ENCODE data around the gene PDIA3. TPM values are rescaled to one million over a fixed set of nuclear protein-coding genes. Genes with fewer than 3 reads are reported as not detected.

The PDIA3 gene
- total and polyA plus RNA-seq, 2 of the 13 experiments (the other 11 are each of a cell fraction or from before 2014, with no cell fraction given) = 238 to 433 TPM

DNA sequence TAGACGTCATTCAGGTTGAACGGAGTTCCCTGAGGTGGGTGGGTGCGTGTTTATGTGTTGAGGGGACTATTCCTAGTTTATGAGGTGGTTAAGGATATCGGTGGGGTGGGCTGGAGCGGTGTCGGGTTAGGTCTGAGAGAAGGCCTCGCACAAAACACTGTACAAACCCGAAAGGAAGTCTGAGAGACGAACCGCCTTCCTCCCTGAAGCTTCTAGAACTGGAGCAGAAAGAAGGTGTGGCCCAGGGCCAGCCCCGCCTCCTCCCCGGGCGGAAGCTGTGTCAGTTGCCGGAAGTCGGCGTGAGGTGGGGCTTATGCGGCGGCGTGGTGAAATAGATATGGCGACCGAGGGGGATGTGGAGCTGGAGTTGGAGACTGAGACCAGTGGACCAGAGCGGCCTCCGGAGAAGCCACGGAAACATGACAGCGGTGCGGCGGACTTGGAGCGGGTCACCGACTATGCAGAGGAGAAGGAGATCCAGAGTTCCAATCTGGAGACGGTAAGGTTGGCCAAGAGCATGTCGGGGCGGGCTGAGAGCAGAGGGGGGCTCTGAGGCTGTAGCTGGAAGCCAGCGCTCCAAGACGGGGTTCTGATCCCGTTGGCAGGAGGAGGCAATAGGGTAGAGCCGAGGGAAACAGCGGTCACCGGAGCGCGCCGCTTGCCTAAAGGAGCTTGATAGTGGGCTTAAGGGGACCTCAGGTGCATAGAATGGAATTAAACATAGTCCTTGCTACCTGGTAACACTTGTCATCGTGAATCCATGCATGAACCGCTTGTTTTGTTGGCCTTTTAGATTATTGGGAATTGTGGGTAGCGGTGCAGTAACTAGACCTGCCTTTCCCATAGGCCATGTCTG lies 54.3 kb downstream of the PDIA3 start, which contains the start of gene HYPK (continued):
- TF ChIP-seq, protein P1, sequence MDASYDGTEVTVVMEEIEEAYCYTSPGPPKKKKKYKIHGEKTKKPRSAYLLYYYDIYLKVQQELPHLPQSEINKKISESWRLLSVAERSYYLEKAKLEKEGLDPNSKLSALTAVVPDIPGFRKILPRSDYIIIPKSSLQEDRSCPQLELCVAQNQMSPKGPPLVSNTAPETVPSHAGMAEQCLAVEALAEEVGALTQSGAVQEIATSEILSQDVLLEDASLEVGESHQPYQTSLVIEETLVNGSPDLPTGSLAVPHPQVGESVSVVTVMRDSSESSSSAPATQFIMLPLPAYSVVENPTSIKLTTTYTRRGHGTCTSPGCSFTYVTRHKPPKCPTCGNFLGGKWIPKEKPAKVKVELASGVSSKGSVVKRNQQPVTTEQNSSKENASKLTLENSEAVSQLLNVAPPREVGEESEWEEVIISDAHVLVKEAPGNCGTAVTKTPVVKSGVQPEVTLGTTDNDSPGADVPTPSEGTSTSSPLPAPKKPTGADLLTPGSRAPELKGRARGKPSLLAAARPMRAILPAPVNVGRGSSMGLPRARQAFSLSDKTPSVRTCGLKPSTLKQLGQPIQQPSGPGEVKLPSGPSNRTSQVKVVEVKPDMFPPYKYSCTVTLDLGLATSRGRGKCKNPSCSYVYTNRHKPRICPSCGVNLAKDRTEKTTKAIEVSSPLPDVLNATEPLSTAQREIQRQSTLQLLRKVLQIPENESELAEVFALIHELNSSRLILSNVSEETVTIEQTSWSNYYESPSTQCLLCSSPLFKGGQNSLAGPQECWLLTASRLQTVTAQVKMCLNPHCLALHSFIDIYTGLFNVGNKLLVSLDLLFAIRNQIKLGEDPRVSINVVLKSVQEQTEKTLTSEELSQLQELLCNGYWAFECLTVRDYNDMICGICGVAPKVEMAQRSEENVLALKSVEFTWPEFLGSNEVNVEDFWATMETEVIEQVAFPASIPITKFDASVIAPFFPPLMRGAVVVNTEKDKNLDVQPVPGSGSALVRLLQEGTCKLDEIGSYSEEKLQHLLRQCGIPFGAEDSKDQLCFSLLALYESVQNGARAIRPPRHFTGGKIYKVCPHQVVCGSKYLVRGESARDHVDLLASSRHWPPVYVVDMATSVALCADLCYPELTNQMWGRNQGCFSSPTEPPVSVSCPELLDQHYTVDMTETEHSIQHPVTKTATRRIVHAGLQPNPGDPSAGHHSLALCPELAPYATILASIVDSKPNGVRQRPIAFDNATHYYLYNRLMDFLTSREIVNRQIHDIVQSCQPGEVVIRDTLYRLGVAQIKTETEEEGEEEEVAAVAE (CRISPR knock-in tag; IDR thresholded peaks at IDR 0.05; ENCODE audit: borderline replicate concordance) = 0 out of 2 replicates have a peak, but pooled peaks have one; percentile 48
- TF ChIP-seq SNAI1 (CRISPR knock-in tag; IDR thresholded peaks at IDR 0.05; ENCODE audit: borderline replicate concordance) (peak; percentile 83; the same call in 1 of the 2 replicates), ZNF546 (CRISPR knock-in tag; conservative IDR thresholded peaks at IDR 0.05) (0 out of 2 replicates have a peak, but pooled peaks have one; percentile 58), ARNT (IDR thresholded peaks at IDR 0.05) (no peak), REPIN1 (CRISPR knock-in tag; IDR thresholded peaks at IDR 0.05; ENCODE audit: borderline replicate concordance, low read depth) (0 out of 2 replicates have a peak, but pooled peaks have one; percentile 27), ZNF225 (CRISPR knock-in tag; IDR thresholded peaks at IDR 0.05) (no peak), ISX (CRISPR knock-in tag; conservative IDR thresholded peaks at IDR 0.05) (no peak), DR1 (CRISPR knock-in tag; IDR thresholded peaks at IDR 0.05) (no peak), TBX2 (CRISPR knock-in tag; IDR thresholded peaks at IDR 0.05; ENCODE audit: borderline replicate concordance) (0 out of 2 replicates have a peak, but pooled peaks have one; percentile 54), RFXANK (CRISPR knock-in tag; IDR thresholded peaks at IDR 0.05) (no peak), ZNF644 (CRISPR knock-in tag; IDR thresholded peaks at IDR 0.05; ENCODE audit: low read depth) (0 out of 2 replicates have a peak, but pooled peaks have one; percentile 20), ZNF468 (CRISPR knock-in tag; IDR thresholded peaks at IDR 0.05) (0 out of 2 replicates have a peak, but pooled peaks have one; percentile 1)
- TF ChIP-seq, protein P2, sequence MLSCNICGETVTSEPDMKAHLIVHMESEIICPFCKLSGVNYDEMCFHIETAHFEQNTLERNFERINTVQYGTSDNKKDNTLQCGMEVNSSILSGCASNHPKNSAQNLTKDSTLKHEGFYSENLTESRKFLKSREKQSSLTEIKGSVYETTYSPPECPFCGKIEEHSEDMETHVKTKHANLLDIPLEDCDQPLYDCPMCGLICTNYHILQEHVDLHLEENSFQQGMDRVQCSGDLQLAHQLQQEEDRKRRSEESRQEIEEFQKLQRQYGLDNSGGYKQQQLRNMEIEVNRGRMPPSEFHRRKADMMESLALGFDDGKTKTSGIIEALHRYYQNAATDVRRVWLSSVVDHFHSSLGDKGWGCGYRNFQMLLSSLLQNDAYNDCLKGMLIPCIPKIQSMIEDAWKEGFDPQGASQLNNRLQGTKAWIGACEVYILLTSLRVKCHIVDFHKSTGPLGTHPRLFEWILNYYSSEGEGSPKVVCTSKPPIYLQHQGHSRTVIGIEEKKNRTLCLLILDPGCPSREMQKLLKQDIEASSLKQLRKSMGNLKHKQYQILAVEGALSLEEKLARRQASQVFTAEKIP (CRISPR knock-in tag; IDR thresholded peaks at IDR 0.05; ENCODE audit: borderline replicate concordance) = no peak
- TF ChIP-seq, protein P3, sequence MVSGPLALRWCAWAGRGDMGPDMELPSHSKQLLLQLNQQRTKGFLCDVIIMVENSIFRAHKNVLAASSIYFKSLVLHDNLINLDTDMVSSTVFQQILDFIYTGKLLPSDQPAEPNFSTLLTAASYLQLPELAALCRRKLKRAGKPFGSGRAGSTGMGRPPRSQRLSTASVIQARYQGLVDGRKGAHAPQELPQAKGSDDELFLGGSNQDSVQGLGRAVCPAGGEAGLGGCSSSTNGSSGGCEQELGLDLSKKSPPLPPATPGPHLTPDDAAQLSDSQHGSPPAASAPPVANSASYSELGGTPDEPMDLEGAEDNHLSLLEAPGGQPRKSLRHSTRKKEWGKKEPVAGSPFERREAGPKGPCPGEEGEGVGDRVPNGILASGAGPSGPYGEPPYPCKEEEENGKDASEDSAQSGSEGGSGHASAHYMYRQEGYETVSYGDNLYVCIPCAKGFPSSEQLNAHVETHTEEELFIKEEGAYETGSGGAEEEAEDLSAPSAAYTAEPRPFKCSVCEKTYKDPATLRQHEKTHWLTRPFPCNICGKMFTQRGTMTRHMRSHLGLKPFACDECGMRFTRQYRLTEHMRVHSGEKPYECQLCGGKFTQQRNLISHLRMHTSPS (CRISPR knock-in tag; IDR thresholded peaks at IDR 0.05; ENCODE audit: low read depth) = no peak
- TF ChIP-seq, protein P4, sequence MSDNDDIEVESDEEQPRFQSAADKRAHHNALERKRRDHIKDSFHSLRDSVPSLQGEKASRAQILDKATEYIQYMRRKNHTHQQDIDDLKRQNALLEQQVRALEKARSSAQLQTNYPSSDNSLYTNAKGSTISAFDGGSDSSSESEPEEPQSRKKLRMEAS (IDR thresholded peaks at IDR 0.05) = peak; percentile 58
- TF ChIP-seq, protein P5, sequence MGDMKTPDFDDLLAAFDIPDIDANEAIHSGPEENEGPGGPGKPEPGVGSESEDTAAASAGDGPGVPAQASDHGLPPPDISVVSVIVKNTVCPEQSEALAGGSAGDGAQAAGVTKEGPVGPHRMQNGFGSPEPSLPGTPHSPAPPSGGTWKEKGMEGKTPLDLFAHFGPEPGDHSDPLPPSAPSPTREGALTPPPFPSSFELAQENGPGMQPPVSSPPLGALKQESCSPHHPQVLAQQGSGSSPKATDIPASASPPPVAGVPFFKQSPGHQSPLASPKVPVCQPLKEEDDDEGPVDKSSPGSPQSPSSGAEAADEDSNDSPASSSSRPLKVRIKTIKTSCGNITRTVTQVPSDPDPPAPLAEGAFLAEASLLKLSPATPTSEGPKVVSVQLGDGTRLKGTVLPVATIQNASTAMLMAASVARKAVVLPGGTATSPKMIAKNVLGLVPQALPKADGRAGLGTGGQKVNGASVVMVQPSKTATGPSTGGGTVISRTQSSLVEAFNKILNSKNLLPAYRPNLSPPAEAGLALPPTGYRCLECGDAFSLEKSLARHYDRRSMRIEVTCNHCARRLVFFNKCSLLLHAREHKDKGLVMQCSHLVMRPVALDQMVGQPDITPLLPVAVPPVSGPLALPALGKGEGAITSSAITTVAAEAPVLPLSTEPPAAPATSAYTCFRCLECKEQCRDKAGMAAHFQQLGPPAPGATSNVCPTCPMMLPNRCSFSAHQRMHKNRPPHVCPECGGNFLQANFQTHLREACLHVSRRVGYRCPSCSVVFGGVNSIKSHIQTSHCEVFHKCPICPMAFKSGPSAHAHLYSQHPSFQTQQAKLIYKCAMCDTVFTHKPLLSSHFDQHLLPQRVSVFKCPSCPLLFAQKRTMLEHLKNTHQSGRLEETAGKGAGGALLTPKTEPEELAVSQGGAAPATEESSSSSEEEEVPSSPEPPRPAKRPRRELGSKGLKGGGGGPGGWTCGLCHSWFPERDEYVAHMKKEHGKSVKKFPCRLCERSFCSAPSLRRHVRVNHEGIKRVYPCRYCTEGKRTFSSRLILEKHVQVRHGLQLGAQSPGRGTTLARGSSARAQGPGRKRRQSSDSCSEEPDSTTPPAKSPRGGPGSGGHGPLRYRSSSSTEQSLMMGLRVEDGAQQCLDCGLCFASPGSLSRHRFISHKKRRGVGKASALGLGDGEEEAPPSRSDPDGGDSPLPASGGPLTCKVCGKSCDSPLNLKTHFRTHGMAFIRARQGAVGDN (CRISPR knock-in tag; IDR thresholded peaks at IDR 0.05) = peak; percentile 96

Measured in HepG2 (cell line).